NCI-H226 (cell line): Measurements from ENCODE around the gene CAPN8.

Experiments
- DNase-seq: peaks from one replicate; pipeline ENCODE4 v3.0.0-alpha.2; 2015

CAPN8 gene

GRCh38 chr1:223653431-223653830 lies 12.1 kb downstream of the CAPN8 start:
- no peak for DNase-seq

DNA sequence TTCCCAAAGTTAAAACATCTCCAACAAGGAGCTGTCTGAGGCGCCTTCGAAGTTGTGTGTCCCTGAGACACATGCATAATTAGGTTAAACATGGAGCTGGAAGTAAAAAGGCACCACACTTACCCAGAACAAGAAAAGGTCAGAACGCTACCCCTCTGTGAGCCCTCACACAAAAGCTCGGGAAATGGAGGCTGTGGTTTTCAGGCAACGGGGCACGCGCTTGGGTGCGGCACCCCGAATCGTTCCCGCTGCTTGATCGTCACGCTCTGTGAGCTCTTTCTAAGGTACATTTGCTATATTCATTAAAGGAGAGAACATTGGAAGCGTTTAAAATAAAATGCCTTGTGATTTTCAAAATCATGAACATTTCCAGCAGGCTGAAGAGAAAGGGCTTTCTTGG lies 12.5 kb downstream of the CAPN8 start:
- DNase-seq = no peak

DNA sequence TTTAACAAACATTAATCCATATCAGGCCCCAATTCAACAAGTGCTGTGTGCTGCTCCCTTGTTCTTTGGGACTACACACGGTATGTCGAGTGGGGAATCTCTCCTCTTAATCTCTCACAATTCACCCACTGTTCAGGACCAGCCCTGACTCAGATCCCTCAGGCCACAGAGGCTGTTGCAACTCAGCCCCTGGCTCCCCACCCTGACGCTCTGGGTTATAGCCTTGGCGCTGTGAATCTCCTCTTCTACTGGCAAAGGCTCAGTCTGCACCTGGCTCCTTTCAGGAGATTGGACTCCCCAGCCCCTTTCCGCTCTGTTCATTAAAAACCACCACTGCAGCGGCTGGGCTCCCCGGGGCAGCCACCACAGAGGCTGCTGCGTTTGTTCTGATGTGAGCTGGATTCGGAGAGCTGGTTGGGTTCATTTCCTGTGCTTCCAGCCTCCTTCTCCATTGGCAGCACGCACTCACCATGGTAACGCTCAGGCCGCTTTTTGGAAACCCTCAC lies 13.0 kb downstream of the CAPN8 start:
- no peak for DNase-seq

GRCh38 chr1:223651291-223651991 lies 14.1 kb downstream of the CAPN8 start:
- DNase-seq = no peak

DNA sequence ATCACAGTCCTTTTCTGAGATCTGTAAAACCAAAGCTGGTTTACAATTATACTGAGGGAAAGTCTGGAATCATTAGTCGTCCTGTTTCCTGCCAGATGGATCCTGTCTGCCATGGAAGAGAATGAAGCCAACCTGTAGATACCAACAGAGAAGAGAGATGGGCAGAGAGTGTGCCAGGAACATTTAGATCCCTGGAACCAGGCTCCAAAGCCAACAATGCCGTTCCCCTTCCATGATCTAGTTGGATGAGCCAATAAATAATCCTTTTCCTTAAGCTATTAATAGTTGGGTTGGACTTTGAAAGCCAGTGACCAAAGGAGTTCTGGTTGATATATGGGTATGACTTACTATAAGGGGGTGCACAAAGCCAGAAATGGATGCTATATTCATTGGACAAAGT lies 15.0 kb downstream of the CAPN8 start:
- no peak for DNase-seq

DNA sequence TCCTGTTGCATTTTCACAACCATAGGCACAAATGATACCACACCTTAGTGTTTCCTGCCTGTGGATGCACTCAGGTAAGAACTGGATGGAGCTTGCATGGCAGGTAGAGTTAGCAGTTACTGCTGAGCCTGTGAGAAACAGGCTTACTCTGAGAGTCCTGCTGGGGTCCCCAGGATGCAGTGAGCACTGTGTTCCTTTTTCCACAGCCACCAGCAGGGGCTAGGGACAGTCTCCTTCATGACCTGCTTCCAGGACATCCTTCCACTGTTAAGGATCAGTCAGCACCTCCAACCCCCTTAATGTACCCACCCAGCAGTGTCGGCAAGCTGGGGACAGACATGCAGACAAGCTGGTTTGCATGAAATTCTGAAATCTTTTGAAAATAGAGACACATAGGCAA lies 16.3 kb downstream of the CAPN8 start:
- no peak for DNase-seq

- no peak for DNase-seq
Observed at GRCh38 chr1:223647249-223647648, 18.3 kb downstream of the CAPN8 start.

DNA sequence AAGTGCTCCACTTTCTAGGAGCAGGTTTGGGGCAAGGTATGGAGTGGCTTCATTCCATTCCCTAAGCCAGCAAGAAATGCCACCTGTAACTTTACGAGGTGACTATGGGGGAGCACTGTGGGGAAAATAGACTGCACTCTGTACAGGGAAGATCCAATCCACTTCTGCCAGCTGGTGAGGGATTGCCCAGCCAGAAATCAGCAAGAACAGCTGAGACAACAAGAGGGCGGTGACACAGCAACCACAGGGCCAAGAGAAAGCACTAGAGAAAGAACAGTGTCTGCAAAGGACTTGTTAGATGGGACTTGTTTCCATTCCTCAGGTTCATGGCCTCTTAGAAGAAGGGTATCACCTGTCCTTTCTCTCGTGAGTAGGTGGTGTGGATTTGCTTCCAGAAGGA lies 19.6 kb downstream of the CAPN8 start:
- DNase-seq = no peak

- no peak for DNase-seq
Observed at GRCh38 chr1:223642237-223642636, 23.3 kb downstream of the CAPN8 start.

GRCh38 chr1:223641523-223642039 lies 23.9 kb downstream of the CAPN8 start:
- no peak for DNase-seq

GRCh38 chr1:223639331-223639749 lies 26.2 kb downstream of the CAPN8 start:
- no peak for DNase-seq

- no peak for DNase-seq
Observed at GRCh38 chr1:223635236-223635635, 30.3 kb downstream of the CAPN8 start.

DNA sequence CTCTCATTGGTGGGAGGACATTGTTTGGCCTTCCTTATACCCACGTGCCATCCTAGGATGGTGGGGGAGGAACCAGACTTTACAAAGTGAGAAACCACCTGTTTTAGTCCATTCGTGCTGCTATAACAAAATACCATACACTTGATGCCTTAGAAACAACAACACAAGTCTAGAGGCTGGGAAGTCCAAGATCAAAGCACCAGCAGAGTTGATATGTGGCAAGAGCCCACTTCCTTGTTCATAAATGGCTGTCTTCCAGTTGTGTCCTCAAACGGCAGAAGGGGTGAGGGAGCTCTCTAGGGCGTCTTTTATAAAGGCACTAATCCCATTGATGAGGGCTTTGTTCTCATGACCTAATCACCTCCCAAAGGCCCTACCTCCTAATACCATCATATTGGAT lies 31.1 kb downstream of the CAPN8 start:
- DNase-seq = no peak

DNA sequence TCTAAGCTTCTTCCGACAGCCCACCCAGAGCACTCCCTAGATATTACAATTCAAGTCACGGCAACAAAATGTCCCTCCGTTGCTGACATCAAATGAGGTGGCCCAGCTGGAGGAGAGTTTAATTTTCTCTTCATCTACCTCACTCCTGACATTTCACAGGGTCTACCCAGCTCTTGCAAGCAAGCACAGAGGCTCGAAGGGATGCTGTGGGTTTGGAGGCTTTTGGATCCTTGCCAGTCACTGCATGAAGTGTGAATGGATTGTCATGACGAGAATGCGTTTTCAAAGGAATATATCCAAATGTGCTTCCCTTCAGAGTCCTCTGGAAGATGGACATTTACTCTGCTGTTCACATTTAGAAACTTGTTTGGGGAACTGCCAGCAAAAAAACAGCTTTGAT lies 33.5 kb downstream of the CAPN8 start:
- DNase-seq = no peak

- no peak for DNase-seq
Observed at GRCh38 chr1:223631473-223631872, 34.0 kb downstream of the CAPN8 start.

GRCh38 chr1:223629126-223629457 lies 36.4 kb downstream of the CAPN8 start:
- DNase-seq = no peak

- DNase-seq = no peak
Observed at GRCh38 chr1:223628233-223629125, 37.0 kb downstream of the CAPN8 start.

GRCh38 chr1:223622132-223622842 lies 43.2 kb downstream of the CAPN8 start:
- DNase-seq = no peak

- DNase-seq = no peak
Observed at GRCh38 chr1:223621312-223621734, 44.2 kb downstream of the CAPN8 start.

GRCh38 chr1:223620297-223620897 lies 45.1 kb downstream of the CAPN8 start:
- no peak for DNase-seq

- DNase-seq = no peak
Observed at GRCh38 chr1:223618680-223619079, 46.8 kb downstream of the CAPN8 start.

DNA sequence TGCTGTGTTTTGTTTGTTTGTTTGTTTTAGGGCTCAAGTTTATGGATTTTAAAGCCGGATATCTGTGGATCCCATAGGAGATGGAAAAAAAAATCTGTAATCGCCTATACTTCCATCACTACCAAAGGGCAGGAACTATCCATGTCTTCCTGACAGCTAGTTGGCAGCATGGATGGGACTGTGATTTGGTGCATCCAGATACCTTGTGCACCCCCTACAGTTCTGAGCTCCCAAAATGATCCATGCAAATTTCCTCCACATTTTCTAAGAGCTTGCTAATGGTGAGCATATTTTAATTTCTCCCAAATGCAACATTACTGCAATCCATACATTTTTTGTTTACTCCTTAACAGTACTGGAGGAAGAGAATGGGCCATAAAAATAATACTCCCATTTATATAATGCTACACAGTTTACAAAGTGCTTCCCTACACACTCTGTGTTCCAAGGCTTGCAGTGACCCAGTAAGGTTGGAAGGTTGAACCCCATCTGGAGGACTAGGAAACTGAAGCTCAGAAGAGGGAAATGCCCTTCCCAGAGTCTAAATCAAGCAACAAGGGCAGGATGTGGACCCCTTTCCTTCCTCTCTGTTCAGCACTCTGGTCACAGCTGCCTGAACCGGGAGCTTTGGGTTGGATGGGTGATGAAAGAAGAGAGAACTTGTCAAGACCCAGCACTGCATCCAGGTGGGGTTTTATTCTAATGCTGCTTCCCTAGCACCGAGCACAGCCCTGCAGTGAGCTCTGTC lies 48.0 kb downstream of the CAPN8 start:
- DNase-seq = no peak
